ENCODE results near the gene PARVA. TPM values are rescaled to one million over a fixed set of nuclear protein-coding genes. Genes with fewer than 3 reads are reported as not detected.

The PARVA gene
- total RNA-seq, 1 experiment from 2014 or later, result 59.9 TPM

GRCh38 chr11:12577725-12578644 is 200.6 kb downstream of the PARVA start:
- DNase-seq (ENCODE audit: low read depth in 1 of 2, low spot score in 2 of 2), result no peak
- Histone ChIP-seq H3K27ac (no peak overlapping the region), H3K4me1 (replicated peaks) (peaks cover 6% of the 10 kb centered on the region; the same call in 1 of the 2 replicates), H3K36me3 (no peaks in the 10 kb centered on the region), H3K9me3 (replicated peaks) (no peaks in the 10 kb centered on the region), H3K4me3 (no peak overlapping the region), H3K27me3 (replicated peaks) (no peaks in the 10 kb centered on the region)

GRCh38 chr11:12581416-12581815 is 204.0 kb downstream of the PARVA start:
- Histone ChIP-seq H3K27ac (no peak overlapping the region), H3K27me3 (replicated peaks) (no peaks in the 10 kb centered on the region), H3K4me3 (no peak overlapping the region), H3K36me3 (no peaks in the 10 kb centered on the region), H3K4me1 (replicated peaks) (peaks cover 6% of the 10 kb centered on the region; the same call in 1 of the 2 replicates), H3K9me3 (replicated peaks) (no peaks in the 10 kb centered on the region)
- DNase-seq (ENCODE audit: low read depth in 1 of 2, low spot score in 2 of 2), result no peak

GRCh38 chr11:12581923-12582322 is 204.6 kb downstream of the PARVA start:
- no peak overlapping the region for H3K4me3 ChIP-seq
- DNase-seq (ENCODE audit: low read depth in 1 of 2, low spot score in 2 of 2), result peak; percentile 29 to 45
- H3K4me1 ChIP-seq (replicated peaks), result peaks cover 6% of the 10 kb centered on the region; the same call in 1 of the 2 replicates
- H3K27ac ChIP-seq, result no peak overlapping the region
- no peaks in the 10 kb centered on the region for H3K9me3 ChIP-seq (replicated peaks)
- no peaks in the 10 kb centered on the region for H3K27me3 ChIP-seq (replicated peaks)
- no peaks in the 10 kb centered on the region for H3K36me3 ChIP-seq
